Skin of body (tissue), 2 donors: ENCODE results near the gene FHIT. TPM values are rescaled to one million over a fixed set of nuclear protein-coding genes. Genes with fewer than 3 reads are reported as not detected.
"Not testable (repeated sequence)": the region's sequence is repeated elsewhere in the genome, so short reads cannot be mapped to it uniquely, and the experiment has no call there.

Experiments
- DNase-seq: peaks from one replicate; lab custom pipeline; 2025; lab: John Stamatoyannopoulos, UW
- total RNA-seq: library from RNA; depleted of rRNA; stranded (reverse); fragments of >200 nt; gene quantifications from one replicate; pipeline ENCODE4 v1.2.3, GENCODE V29; 2014

The FHIT gene
- total RNA-seq, 1 donor from 2014 or later: 8.9 TPM

DNA sequence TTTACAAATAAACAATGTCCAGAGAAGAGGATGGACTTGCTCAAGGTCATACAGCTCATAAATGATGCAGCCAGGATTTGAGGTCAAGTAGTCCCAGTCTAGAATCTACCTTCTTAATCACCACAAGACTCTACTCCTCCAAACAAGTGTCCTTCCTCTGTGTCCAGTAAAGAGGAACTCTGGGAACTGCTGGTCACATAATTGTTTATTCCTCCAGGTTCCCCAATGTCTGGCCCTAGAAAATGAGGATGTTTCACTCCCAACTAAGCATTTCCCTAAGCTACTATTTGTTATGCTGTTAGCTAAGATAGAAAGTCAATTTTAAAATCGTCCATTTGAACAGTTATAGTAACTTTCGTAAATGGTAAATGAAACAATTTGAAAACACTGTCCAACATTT, 192.4 kb downstream of the FHIT start:
- no peak for DNase-seq

DNA sequence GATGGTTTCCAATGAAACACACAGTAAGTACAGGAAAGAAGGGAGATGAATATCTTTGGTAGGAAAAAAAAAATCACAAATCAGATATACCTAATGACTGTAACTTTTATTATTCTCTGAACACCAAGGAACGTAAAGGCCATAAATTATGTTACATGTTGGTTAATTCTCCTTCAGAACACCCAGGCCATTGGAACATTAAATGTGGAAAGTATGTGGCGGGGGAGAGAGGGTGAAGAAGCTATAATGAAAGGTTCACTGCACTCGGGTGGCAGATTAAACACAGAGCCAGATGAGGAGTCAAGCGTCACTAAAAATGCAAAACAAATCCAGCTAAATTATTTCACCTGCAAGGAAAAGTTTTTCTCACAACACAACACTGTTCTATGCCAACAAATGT, 193.8 kb downstream of the FHIT start:
- no peak for DNase-seq

DNA sequence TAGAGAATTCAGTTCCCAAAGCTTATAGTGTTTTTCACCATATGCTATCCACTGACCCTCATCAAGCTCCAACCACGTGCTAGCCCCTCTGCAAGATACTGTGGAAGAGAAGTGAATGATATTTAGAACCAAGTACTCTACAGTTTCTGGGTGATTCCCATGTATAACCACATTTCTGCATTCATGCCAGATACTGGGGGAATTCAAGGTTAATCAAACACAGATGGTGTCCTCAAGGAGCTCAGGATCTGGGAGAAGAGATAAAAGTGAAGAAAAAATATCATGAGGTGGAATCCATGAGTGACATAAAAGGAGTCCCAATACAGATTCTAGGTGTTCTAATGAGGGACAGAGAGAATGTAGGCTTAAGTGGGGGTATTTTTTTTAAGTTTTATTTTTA, 195.8 kb downstream of the FHIT start:
- no peak for DNase-seq

DNA sequence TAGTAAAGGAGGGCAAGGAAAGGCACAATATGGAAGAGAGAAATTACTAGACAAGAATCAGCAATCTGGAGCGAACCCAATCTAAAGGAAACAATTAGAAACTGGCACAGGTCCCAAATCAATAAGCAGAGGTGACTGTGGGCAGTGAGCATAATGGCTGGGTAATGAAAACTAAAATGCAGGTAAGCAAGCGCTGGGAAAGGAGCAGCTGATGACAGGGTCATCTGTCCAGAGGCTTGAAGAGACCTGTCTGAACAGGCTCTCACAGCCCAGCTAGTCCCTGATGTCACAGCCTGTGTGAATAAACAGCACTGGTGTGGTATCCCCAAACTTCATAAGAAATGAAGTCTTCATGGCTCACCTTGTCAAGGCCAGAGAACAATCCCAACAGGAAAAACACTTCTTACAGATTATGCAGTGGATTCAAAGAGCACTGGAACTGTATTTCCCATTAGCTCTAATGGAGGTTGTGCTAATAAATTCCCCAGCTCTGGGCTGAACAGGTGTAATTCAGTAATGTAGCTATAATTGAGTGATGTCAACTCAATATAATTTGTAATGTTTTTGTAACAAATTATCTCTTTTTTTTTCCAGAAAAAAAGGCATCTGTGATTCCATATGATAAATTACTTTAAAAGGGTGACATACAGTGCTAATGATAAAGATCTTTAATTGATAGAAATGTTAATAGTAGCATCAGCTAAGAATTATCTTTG, 197.3 kb downstream of the FHIT start:
- DNase-seq: no peak

DNA sequence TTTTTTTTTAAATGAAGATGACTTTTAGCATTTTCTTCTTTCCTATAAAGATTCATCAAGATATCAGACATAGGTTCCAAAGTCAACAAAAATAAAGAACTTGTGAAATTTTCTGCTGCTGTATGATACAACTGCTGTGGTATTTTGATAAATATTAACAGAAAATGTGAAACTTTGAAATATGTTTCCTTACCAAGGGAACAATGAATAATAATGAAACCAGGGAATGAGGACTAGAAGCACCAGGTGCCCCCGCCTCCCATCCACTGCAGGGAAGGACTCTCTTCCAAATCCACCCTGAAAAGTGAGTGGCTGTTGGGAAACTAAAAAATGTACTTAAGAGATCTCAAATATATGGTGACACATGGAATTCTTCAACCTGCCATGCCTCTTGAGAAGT, 198.4 kb downstream of the FHIT start:
- DNase-seq: no peak

DNA sequence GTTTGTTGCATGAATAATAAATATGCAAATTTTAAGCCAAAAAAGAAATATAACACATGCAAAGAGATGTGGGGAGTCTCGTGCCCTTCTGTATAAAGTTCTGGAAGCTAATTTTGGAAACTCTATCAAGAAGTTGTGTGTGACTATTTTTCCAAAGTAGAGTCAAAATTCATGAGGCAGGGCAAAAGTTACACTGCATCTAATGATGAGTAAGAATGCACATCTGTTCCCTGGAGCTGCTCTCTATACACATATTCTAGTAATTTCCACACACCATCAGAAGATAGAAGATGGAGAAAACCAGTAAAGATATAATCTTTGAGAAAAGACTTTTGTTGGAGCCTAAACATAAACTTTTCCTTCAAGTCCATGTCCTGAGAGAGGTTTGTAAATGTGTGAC, 199.6 kb downstream of the FHIT start:
- no peak for DNase-seq

DNA sequence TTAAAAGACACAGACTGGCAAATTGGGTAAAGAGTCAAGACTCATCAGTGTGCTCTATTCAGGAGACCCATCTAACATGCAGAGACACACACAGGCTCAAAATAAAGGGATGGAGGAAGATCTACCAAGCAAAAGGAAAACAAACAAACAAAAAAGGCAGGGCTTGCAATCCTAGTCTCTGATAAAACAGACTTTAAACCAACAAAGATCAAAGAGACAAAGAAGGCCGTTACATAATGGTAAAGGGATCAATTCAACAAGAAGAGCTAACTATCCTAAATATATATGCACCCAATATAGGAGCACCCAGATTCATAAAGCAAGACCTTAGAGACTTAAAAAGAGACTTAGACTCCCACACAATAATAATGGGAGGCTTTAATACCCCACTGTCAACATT, 206.1 kb downstream of the FHIT start:
- not testable (repeated sequence) for DNase-seq

DNA sequence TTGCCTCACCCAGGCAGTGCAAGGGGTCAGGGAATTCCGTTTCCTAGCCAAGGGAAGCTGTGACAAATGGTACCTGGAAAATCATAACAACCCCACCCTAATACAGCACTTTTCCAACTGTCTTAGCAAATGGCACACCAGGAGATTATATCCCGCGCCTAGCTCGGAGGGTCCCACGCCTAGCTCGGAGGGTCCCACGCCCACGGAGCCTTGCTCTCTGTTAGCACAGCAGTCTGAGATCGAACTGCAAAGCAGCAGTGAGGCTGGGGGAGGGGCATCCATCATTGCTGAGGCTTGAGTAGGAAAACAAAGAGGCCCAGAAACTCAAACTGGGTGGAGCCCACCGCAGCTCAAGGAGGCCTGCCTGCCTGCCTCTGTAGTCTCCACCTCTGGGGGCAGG, 208.1 kb downstream of the FHIT start:
- DNase-seq: no peak

DNA sequence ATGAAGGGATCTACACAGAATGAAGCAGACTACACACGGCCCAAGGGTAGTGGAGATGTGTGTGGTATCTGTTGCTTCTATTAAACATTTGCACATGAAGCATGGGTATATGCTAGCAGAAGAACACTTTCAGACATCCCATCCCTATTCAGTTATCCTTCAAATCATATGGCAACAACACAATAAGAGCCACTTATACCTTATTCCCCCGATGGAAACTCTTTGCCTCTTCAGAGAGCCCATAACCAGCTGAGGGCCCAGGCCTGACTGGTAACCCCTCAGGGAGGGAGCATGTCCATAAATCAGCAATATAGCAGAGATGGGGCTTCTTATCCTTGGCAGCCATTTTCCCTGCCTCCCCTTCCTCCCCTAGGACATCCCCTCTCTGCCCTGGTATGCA, 210.6 kb downstream of the FHIT start:
- no peak for DNase-seq

DNA sequence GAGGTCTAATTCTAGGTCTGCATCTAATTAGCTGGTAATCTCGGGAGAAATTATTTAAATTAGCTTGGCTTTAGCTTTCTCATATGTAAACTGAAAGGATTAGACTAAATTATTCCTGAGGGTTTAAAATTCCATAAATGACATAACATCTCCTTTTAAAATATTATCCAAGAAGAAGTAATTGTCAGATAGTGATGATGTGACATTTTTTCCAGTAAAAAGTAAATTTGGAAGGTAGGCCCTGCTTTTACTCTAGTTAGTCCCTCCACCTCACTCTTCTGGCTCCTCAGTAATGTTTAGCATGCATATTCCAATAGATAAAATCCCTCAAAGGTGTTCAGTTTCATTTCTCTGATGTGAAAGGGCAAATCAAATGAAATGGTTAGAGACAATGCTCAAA, 215.7 kb downstream of the FHIT start:
- no peak for DNase-seq

DNA sequence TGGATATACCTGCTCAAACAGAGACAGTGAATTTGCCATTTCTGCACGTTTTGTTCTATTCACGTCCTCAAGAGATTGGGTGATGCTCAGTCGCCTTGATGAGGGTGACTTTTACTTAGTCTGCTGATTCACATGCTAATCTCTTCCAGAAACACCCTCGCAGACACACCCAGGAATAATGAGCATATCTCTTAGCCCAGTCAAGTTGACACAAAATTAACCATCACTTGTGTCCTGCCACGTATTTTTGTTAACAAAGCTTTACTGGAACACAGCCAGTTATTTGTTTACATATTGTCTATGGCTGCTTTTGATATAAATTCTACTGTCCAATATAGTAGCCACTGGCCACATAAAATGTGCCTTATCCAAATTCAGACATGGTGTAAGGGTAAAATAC, 218.3 kb downstream of the FHIT start:
- DNase-seq: no peak

DNA sequence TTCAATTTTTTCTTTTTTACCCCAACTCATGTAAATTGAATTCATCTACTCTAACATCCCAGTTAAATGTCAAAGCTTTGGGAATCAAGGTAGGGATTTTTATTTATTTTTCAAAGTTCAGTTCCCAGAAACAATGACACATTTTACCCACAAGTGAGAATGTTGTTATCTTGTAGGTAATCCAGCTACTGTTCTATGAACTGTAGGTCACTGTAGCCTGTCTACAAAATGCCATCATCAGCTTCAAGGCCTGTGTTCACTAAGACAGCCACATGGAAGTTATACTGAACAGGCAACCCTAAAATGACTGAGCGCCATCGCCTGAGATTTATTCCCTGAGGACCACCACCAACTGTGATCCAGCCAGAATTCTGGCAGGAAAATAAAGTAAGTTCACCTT, 219.7 kb downstream of the FHIT start:
- DNase-seq: no peak

DNA sequence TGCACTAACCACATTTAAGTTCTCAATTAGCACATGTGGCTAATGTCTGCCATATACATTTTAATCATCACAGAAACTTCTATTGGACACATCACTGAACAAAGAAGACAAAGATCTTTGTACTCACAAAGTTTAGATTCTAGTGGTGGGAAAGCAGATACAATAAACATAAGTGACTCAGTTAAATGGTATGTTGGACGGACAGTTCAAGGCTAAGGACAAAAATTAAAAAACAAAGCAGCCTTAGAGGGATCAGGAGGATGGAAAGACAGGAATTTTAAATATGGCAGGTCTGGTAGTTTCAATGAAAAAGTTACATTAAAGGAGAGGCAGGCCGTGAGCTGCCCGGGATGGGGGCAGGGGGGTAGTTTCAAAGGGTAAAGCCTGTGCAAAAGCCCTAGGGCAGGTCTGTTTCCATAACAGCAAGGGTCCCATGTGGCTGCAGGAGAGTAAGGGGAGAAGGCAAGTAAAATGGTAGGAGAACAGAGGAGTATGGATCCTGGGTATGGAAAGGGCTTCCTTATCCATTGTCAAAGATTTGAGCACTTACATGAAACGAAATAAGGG, 220.7 kb downstream of the FHIT start:
- DNase-seq: no peak

DNA sequence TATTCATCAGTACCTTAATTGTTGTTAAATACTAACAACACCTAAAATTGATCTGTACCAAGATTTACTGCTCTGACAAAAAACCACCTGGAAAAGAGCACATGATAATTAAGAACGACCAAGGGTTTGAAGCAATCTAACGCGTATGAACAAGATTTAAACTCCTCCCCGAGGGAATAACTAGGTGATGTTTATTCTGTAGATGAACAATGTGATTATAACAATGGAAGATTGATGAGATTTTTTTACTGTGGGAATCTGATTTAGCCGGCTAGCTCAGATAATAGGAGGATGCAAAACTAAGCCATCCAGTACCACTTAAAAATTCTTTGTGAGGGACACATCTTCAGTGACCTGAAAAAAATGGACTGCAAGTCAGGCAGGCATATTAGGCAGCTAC, 222.1 kb downstream of the FHIT start:
- DNase-seq: no peak

DNA sequence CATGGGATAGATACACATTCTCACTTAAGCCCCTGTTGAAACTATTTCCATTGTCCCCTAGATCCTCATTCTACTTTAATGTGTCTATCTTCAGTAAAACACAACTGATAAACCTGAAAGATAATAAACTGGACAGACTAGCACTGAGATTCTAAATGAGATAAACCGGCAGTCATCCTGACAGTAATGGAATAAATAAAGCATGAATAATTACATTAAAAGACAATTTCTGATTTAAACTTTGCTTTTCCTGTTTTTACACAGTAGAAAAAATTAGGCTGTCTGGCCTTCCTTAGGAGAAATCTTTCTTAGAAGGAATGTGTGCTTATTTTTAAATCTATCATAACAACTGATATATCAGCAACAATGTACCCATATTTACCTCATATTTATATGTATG, 232.4 kb downstream of the FHIT start:
- no peak for DNase-seq

DNA sequence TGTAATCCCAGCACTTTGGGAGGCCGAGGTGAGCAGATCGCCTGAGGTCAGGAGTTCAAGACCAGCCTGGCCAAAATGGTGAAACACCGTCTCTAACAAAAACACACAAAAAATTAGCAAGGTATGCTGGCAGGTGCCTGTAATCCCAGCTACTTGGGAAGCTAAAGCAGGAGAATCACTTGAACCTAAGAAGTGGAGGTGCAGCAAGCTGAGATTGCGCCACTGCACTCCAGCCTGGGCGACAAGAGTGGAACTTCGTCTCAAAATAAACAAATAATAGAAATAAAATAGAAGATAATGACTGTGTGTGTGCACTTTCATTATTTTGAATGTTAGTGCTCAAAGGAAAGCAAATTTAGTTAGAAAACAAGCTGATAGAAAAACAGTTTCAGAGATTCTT, 234.2 kb downstream of the FHIT start:
- DNase-seq: not testable (repeated sequence)

DNA sequence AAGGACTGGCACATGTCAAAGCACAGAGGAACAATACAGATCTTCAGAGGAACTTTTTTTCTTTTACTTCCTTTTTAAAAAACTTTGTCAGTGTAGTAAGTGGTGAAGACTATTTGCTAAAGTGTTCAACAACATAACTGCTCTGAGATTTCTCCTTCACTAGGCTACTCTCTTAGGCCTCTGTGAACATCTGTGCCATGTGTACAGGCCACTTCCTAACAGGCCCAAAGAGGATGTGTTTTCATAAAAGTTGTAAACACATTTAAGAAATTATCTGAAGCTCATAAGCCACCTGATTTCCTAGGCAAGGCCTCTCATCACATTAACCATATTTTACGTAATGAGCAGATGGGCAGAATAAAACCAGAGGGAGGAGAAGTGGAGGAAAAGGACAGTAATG, 235.4 kb downstream of the FHIT start:
- DNase-seq: no peak

DNA sequence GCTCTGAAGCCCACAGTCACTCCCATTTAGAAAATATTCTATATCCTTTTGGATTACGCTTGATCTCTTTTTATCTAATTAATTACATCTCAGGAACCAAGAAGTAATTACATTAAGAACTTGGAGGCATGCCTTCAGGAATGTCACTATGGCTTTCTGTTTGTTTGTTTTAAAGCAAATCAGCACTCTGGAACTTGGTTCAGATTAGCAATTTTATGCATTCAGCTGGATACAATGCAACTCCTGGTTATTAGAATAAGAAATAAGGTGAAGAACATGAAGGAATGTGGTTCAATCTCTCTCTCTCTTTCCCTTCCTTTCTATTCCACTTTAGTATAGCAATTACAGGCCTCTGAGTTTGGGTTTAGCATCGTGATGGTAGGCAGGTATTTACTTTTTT, 235.8 kb downstream of the FHIT start:
- no peak for DNase-seq

DNA sequence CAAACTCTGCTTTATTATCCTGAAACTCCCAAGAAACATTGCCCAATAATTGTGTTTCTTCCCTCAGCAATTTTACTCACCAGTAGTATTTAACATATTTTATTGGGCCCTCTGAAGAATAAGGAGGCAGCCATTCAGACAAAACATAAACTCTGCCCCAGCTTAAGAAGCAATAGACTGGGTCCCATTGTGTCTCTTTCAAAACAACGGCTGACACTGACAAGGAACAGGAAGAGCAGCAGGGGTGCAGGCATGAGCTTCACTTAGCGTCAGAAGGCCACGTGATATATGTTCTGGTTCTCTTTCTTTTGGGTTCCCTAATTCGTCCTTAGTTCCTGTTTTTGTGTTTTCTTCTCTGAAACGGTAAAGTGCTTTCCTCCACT, 242.3 kb downstream of the FHIT start:
- no peak for DNase-seq

DNA sequence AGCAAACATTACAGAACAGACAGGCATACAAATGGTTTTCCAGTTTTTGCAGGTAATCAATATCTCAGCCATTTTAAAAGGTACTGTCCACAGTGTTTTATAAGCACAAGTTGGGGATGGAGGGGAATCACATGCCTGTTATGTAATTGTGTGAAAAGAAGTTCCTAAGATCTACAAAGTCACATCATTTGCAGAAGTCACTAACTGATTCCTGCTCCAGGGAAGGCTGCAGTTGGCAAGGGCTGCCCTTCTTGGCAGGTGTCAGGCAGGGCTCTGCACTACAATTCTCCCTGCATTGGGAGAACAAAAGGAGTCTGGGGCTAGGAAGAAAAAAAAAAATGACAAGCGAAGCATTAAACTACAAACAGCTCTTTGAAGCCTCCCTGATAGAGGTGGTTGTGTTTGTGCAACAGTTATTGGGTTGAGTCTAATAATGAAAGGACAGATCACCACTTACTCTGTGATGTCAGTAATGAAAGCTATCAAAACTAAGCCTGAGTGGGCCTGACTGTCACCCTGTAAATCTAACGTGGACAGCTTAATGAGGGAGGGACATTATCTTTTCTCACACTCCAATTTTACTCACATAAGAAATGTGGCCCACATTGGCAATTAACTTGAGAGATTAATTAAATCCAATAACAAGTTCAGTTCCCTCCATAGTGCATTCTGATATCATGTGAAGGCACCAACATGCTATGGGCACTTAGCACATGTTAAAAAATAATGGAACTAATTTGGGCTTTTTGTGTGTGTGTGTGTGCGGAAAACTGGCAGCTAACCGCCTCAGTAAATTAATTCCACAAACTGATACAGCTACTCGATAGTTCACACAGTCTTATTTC, 242.9 kb downstream of the FHIT start:
- no peak for DNase-seq

DNA sequence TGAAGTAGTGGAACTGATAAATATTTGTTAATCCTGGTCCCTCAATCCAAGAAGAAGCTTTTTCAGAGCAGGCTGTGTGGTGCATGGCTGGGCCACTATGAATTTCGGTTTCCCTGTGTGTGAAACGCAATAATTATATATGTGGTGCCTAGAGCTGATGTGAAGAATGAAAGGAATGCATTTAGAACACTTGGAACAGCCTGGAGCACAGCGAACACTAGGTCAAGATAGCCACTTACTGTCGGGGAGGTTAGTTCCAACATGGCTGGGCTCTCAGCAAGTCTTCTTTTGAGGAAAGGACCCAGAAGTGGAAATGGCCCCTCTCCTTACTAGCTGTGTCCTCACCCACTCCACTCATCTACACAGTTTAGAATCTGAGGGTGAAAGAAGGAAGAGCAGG, 245.7 kb downstream of the FHIT start:
- no peak for DNase-seq

DNA sequence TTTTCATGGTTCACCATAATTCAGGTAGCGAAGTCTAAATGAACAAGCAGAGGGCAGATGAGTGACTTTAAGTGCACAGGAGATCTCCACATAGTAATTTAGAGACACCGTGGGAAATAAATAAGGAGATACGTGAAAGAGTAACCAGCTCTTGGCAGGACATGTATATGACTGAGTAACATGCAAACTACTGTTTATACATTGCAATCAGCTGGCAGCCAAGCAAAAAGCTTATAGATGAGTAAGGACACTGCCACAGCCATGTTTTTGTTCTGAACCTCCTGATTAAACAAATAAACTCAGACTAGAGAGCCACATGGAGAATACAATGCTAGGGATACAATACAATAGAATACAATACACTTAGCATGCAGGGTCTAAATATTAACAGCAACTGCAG, 252.4 kb downstream of the FHIT start:
- DNase-seq: no peak

DNA sequence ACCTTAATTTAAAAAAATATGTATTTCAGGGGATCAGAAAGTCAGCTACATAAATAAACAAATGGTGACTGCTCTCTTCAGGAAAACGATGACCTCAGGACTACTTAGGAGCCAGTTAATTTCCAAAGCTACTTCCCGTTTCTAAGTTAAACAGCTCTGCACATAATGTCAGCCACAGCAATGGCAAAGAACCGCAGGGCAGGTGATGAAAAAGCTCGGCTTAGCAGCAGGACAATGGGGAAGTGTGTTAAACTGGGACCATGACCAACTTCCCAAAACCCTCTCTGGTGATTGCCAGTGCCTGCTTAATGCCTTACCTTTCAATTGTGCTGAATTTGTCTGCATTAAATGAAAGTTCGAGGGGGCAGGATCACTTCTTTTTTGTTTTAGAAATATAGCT, 258.9 kb downstream of the FHIT start:
- DNase-seq: no peak
